Lower leg skin (tissue), 4 donors: ENCODE data around the gene STOX1. TPM values are rescaled to one million over a fixed set of nuclear protein-coding genes. Genes with fewer than 3 reads are reported as not detected.

ENCODE experiments used
- DNase-seq, 2 donors: peaks; one replicate each; pipeline ENCODE4 v3.0.0-alpha.2; 2019; ENCODE audit warnings: low spot score in 2 of 2
- H3K4me3 ChIP-seq: fragments of 200-600 bp; sonication (generic); 2 replicates; pipeline ENCODE4 v1.5.1; 2017; ENCODE audit warnings: mild to moderate bottlenecking, low read depth; ENCODE audit not compliant: poor library complexity, severe bottlenecking
- CTCF ChIP-seq, 3 donors: fragments of 450-650 bp; IDR thresholded peaks; one replicate each; pipeline ENCODE4 v1.5.1; 2016; ENCODE audit warnings: antibody characterized with exemption in 3 of 3, mild to moderate bottlenecking in 3 of 3, moderate library complexity in 2 of 3
- POLR2A ChIP-seq, 2 donors: fragments of 450-650 bp; IDR thresholded peaks; one replicate each; pipeline ENCODE4 v1.6.1; 2016 to 2017; ENCODE audit warnings: antibody characterized with exemption in 2 of 2, mild to moderate bottlenecking in 1 of 2, moderate library complexity in 1 of 2
- whole genome bisulfite sequencing, 2 donors: methylation state at CpG; one replicate each; pipeline ENCODE4 v1.1.5; 2018; 5-methylcytosine and 5-hydroxymethylcytosine counted together
- intact Hi-C: fragments of 100-400 bp; cut with DNase I; formaldehyde crosslinking; loops from one replicate; pipeline ENCODE4 v1.15.0; 2023; ENCODE audit warnings: low total_unique reads
- total RNA-seq, 4 donors: library from RNA; depleted of rRNA; stranded (reverse); fragments of >200 nt; gene quantifications; one replicate each; pipeline ENCODE4 v1.1.0, GENCODE V29; 2016

The STOX1 gene
- total RNA-seq, 4 donors from 2014 or later = 1.5 to 2.6 (median 1.9) TPM

DNA sequence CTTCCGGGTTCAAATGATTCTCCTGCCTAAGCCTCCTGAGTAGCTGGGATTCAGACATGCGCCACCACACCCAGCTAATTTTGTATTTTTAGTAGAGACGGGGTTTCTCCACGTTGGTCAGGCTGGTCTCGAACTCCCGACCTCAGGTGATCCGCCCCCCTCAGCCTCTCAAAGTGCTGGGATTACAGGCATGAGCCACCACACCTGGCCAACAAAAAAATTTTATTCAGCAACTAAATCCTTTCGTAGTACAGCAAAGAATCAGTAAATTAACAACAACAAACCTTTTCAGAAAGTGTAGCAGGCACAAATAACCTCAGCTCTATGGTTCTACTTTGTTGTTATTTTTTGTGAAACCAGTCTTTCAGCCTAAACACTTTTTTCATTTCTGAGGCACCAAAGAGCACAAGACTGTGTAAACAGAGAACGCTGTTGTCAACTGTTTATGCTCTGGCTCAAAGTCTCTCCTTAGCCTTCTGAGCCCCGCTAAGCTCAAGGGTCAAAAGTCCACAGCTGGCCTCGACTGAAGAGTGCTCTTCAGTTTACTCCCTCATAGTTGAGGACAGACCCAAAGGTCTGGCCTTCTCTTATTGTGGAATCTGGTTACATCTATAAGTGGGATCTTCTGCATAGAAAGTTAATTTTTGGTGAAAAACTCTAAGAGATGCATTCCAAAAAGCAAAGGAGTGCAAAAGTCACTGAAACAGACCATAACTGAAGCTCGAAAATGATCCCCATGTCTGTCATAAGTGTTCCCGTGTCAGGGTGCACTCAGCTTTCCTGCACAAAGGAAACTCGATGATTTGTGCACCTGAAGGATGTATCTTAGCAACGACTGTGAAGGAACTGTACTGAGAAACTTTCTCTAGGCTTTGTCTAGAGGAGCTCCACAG lies 49.2 kb downstream of the STOX1 start:
- intact Hi-C loops = no loop called here
- TF ChIP-seq POLR2A (IDR thresholded peaks at IDR 0.05) = no peak
- no peak for TF ChIP-seq CTCF (IDR thresholded peaks at IDR 0.05)
- DNase-seq = no peak
- WGBS, 2 donors = 74 to 76% methylated on average over 15 of the region's 15 CpGs
- no peak overlapping the region for H3K4me3 ChIP-seq

GRCh38 chr10:68877482-68878110 lies 50.3 kb downstream of the STOX1 start:
- DNase-seq = no peak
- WGBS, 2 donors = 95 to 100% methylated on average over 1 of the region's 1 CpG
- no peak overlapping the region for H3K4me3 ChIP-seq
- intact Hi-C loops = no loop called here
- TF ChIP-seq POLR2A (IDR thresholded peaks at IDR 0.05) (no peak), CTCF (IDR thresholded peaks at IDR 0.05) (no peak)

DNA sequence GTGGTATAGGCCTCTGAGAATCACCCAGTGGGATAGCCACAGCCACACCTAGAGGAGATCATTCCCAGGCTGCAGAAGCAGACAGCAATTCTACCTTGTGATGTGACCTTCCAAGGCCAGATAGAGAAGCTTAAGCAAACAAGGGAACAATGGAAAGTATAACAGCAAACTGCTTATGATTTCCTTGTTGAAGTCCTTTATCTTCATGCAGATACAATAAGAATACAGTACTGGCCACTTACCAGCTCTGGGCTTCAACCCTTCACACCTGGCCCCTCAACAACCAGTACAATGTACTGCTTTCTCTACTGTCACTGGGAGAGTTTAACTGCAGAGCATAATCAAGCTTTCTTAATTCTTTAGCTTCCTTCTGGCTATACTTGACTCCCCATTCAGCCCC lies 51.2 kb downstream of the STOX1 start:
- intact Hi-C loops = no loop called here
- H3K4me3 ChIP-seq = no peak overlapping the region
- TF ChIP-seq CTCF (IDR thresholded peaks at IDR 0.05) (no peak), POLR2A (IDR thresholded peaks at IDR 0.05) (no peak)
- DNase-seq = no peak

GRCh38 chr10:68879628-68880027 lies 52.3 kb downstream of the STOX1 start:
- 95% methylated on average over 2 of the region's 2 CpGs for WGBS, 2 donors
- DNase-seq = no peak
- intact Hi-C loops = no loop called here
- no peak for TF ChIP-seq POLR2A (IDR thresholded peaks at IDR 0.05)
- no peak for TF ChIP-seq CTCF (IDR thresholded peaks at IDR 0.05)
- no peak overlapping the region for H3K4me3 ChIP-seq

DNA sequence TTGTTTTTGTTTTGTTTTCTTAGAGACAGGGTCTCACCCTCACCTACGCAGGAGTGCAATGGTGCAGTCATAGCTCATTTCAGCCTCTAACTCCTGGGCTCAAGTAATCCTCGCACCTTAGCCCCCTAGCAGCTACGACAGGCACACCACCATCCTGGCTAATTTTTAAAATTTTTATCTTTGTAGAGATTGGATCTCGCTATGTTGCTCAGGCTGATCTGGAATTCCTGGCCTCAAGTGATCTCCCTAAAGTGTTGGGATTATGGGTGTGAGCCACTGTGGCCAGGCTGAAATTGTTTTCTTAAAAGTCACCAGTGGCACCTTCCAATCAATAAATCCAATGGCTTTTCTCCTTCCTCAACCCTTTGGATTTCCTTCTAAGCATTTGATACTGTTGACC lies 52.9 kb downstream of the STOX1 start:
- no peak overlapping the region for H3K4me3 ChIP-seq
- WGBS, 2 donors = 88 to 96% methylated on average over 4 of the region's 4 CpGs
- intact Hi-C loops = no loop called here
- TF ChIP-seq CTCF (IDR thresholded peaks at IDR 0.05) (no peak), POLR2A (IDR thresholded peaks at IDR 0.05) (no peak)
- no peak for DNase-seq
